H9 (cell line): ENCODE measurements around the gene PSPC1. TPM values are rescaled to one million over a fixed set of nuclear protein-coding genes. Genes with fewer than 3 reads are reported as not detected.

Experiments
- DNase-seq: peaks from one replicate; pipeline ENCODE4 v3.0.0-alpha.2; 2017
- H2AFZ ChIP-seq: one replicate; pipeline ENCODE4 v1.6.1; 2013; ENCODE audit warnings: mild to moderate bottlenecking, low read length, control low read depth, moderate library complexity
- H2AK5ac ChIP-seq: 2 replicates; pipeline ENCODE4 v1.6.1; 2013; ENCODE audit warnings: low read length, control low read depth, mixed read lengths; ENCODE audit not compliant: insufficient read length
- H2BK120ac ChIP-seq: one replicate; pipeline ENCODE4 v1.6.1; 2013; ENCODE audit warnings: low read depth, mild to moderate bottlenecking, low read length, control low read depth, inconsistent platforms; ENCODE audit not compliant: poor library complexity, severe bottlenecking
- H2BK12ac ChIP-seq: 2 replicates; pipeline ENCODE4 v1.6.1; 2013; ENCODE audit warnings: low read length, control low read depth, mixed read lengths, low read depth; ENCODE audit not compliant: insufficient read length
- H2BK15ac ChIP-seq: 2 replicates; pipeline ENCODE4 v1.6.1; 2013; ENCODE audit warnings: low read depth, low read length, control low read depth
- H2BK20ac ChIP-seq: one replicate; pipeline ENCODE4 v1.6.1; 2013; ENCODE audit warnings: low read depth, mild to moderate bottlenecking, low read length, control low read depth, inconsistent platforms; ENCODE audit not compliant: poor library complexity, severe bottlenecking
- H2BK5ac ChIP-seq: 2 replicates; pipeline ENCODE4 v1.6.1; 2013; ENCODE audit warnings: low read length, control low read depth, mixed read lengths; ENCODE audit not compliant: insufficient read length
- H3K14ac ChIP-seq: 2 replicates; pipeline ENCODE4 v1.6.1; 2013; ENCODE audit warnings: low read length, control low read depth; ENCODE audit not compliant: insufficient read depth
- H3K18ac ChIP-seq: 2 replicates; pipeline ENCODE4 v1.6.1; 2013; ENCODE audit warnings: low read depth, mild to moderate bottlenecking, mixed read lengths, low read length, control low read depth; ENCODE audit not compliant: insufficient read length
- H3K23ac ChIP-seq: 2 replicates; pipeline ENCODE4 v1.6.1; 2013; ENCODE audit warnings: low read length, control low read depth, mixed read lengths, low read depth; ENCODE audit not compliant: insufficient read length
- H3K23me2 ChIP-seq: 2 replicates; pipeline ENCODE4 v1.6.1; 2013; ENCODE audit warnings: low read depth, mild to moderate bottlenecking, mixed read lengths, low read length, control low read depth; ENCODE audit not compliant: insufficient read length, poor library complexity, severe bottlenecking
- H3K27ac ChIP-seq: 2 replicates; pipeline ENCODE4 v1.5.1; 2013; ENCODE audit warnings: low read length, control low read depth, mixed read lengths, low read depth; ENCODE audit not compliant: insufficient read length
- H3K27me3 ChIP-seq: 2 replicates; pipeline ENCODE4 v1.6.1; 2013; ENCODE audit warnings: low read length, control low read depth, inconsistent platforms; ENCODE audit not compliant: insufficient read depth
- H3K4ac ChIP-seq: 2 replicates; pipeline ENCODE4 v1.6.1; 2013; ENCODE audit warnings: low read depth, mild to moderate bottlenecking, control low read depth, inconsistent platforms, low read length, moderate library complexity
- H3K4me1 ChIP-seq: 2 replicates; pipeline ENCODE4 v1.6.1; 2013; ENCODE audit warnings: low read length, control low read depth, inconsistent platforms; ENCODE audit not compliant: insufficient read depth
- H3K4me2 ChIP-seq: 2 replicates; pipeline ENCODE4 v1.6.1; 2013; ENCODE audit warnings: low read length, control low read depth, mixed read lengths; ENCODE audit not compliant: insufficient read length, insufficient read depth
- H3K56ac ChIP-seq: 2 replicates; pipeline ENCODE4 v1.6.1; 2013; ENCODE audit warnings: low read depth, mild to moderate bottlenecking, mixed read lengths, low read length, control low read depth; ENCODE audit not compliant: insufficient read length
- H3K79me1 ChIP-seq: 2 replicates; pipeline ENCODE4 v1.6.1; 2013; ENCODE audit warnings: low read depth, mild to moderate bottlenecking, moderate library complexity, low read length, control low read depth, inconsistent platforms; ENCODE audit not compliant: insufficient read depth, poor library complexity, severe bottlenecking
- H3K79me2 ChIP-seq: 2 replicates; pipeline ENCODE4 v1.6.1; 2013; ENCODE audit warnings: low read length, control low read depth, inconsistent platforms; ENCODE audit not compliant: insufficient read depth
- H3K9ac ChIP-seq: 2 replicates; pipeline ENCODE4 v1.6.1; 2013; ENCODE audit warnings: low read length, control low read depth, mixed read lengths; ENCODE audit not compliant: insufficient read length; ENCODE audit errors: extremely low read depth
- H3K9me3 ChIP-seq: one replicate; pipeline ENCODE4 v1.6.1; 2013; ENCODE audit warnings: low read depth, low read length, inconsistent platforms; ENCODE audit not compliant: control insufficient read depth
- H3T11ph ChIP-seq: one replicate; pipeline ENCODE4 v1.6.1; 2013; ENCODE audit warnings: mild to moderate bottlenecking, low read length, control low read depth, inconsistent platforms
- H4K20me1 ChIP-seq: one replicate; pipeline ENCODE4 v1.6.1; 2013; ENCODE audit not compliant: control insufficient read depth, insufficient read length, insufficient read depth
- H4K5ac ChIP-seq: 2 replicates; pipeline ENCODE4 v1.6.1; 2013; ENCODE audit warnings: low read depth, mild to moderate bottlenecking, mixed read lengths, low read length, control low read depth; ENCODE audit not compliant: insufficient read length
- H4K8ac ChIP-seq: replicated peaks from 2 replicates; pipeline ENCODE4 v1.6.1; 2013; ENCODE audit warnings: low read length, control low read depth, mixed read lengths, low read depth; ENCODE audit not compliant: insufficient read length
- H4K91ac ChIP-seq: 2 replicates; pipeline ENCODE4 v1.6.1; 2013; ENCODE audit warnings: low read depth, mild to moderate bottlenecking, moderate library complexity, mixed read lengths, low read length, control low read depth; ENCODE audit not compliant: insufficient read length
- H3K27ac Mint-ChIP-seq, 3 experiments: 2 replicates in 2 of 3; 3 replicates in 1 of 3; pipeline ENCODE4 v1.8.0; 2020 to 2021; ENCODE audit warnings: mixed read lengths in 3 of 3, mild to moderate bottlenecking in 1 of 3, moderate library complexity in 1 of 3
- H3K27me3 Mint-ChIP-seq: 2 replicates; pipeline ENCODE4 v1.8.0; 2021; ENCODE audit warnings: low read depth, mild to moderate bottlenecking, moderate library complexity, mixed read lengths
- H3K36me3 Mint-ChIP-seq, 3 experiments: 2 replicates in 2 of 3; 3 replicates in 1 of 3; pipeline ENCODE4 v1.8.0; 2020 to 2021; ENCODE audit warnings: low read depth in 3 of 3, mixed read lengths in 3 of 3; ENCODE audit not compliant: insufficient read depth in 1 of 3
- H3K4me1 Mint-ChIP-seq, 2 experiments: 2 replicates each; pipeline ENCODE4 v1.8.0; 2020; ENCODE audit warnings: mixed read lengths in 2 of 2
- H3K4me3 Mint-ChIP-seq, 2 experiments: 2 replicates in 1 of 2; 3 replicates in 1 of 2; pipeline ENCODE4 v1.8.0; 2020 to 2021; ENCODE audit warnings: mild to moderate bottlenecking in 2 of 2, mixed read lengths in 2 of 2, moderate library complexity in 1 of 2
- H3K9me3 Mint-ChIP-seq, 2 experiments: 2 replicates in 1 of 2; 3 replicates in 1 of 2; pipeline ENCODE4 v1.8.0; 2020; ENCODE audit warnings: mild to moderate bottlenecking in 2 of 2, mixed read lengths in 2 of 2, moderate library complexity in 1 of 2
- CTCF ChIP-seq: fragments of 200-600 bp; sonication (generic); conservative IDR thresholded peaks from 3 replicates; pipeline ENCODE4 v1.8.0; 2021; ENCODE audit warnings: antibody characterized with exemption, mild to moderate bottlenecking
- WGBS: extraction: QIAGEN DNeasy Blood & Tissue Kit; methylation state at CpG from one replicate; pipeline ENCODE4 v1.1.7; 2013; ENCODE audit warnings: missing lambda C conversion rate, low lambda C conversion rate, mixed read lengths; ENCODE audit not compliant: insufficient read length; ENCODE audit errors: extremely low coverage; 5-methylcytosine and 5-hydroxymethylcytosine counted together
- total RNA-seq: library from RNA; stranded (reverse); gene quantifications from 2 replicates; pipeline ENCODE4 v1.2.1, GENCODE V29; 2021

The PSPC1 gene
- total RNA-seq, 1 experiment from 2014 or later, result 134 TPM

GRCh38 chr13:19720039-19720438, 62.7 kb downstream of the PSPC1 start:
- no peak overlapping the region for H3K9ac ChIP-seq
- no peak overlapping the region for H3K56ac ChIP-seq
- Mint-ChIP-seq H3K4me1 (no peaks in the 10 kb centered on the region), H3K27ac (no peak overlapping the region; a peak in 1 of 7 replicates), H3K4me3 (no peak overlapping the region), H3K9me3 (no peaks in the 10 kb centered on the region), H3K27me3 (no peaks in the 10 kb centered on the region), H3K36me3 (peaks cover 11 to 35% (median 20%) of the 10 kb centered on the region in 3 experiments)
- peaks cover under 1% of the 10 kb centered on the region for H3K79me1 ChIP-seq
- no peak overlapping the region for H3K27ac ChIP-seq
- H4K20me1 ChIP-seq, result no peaks in the 10 kb centered on the region
- H3K79me2 ChIP-seq, result no peaks in the 10 kb centered on the region
- no peak overlapping the region for H3K4me2 ChIP-seq
- H2BK5ac ChIP-seq, result no peak overlapping the region
- H2AK5ac ChIP-seq, result no peak overlapping the region
- H3K4ac ChIP-seq, result no peak overlapping the region
- WGBS, result no CpG with 5 or more reads among the region's 2 CpGs
- H3K9me3 ChIP-seq, result no peaks in the 10 kb centered on the region
- H3T11ph ChIP-seq, result no peak overlapping the region
- H3K23me2 ChIP-seq, result no peaks in the 10 kb centered on the region
- no peak overlapping the region for H4K5ac ChIP-seq
- H3K4me1 ChIP-seq, result no peaks in the 10 kb centered on the region
- H2BK15ac ChIP-seq, result no peak overlapping the region
- H3K23ac ChIP-seq, result no peak overlapping the region
- H3K27me3 ChIP-seq, result no peaks in the 10 kb centered on the region
- H2BK20ac ChIP-seq, result no peak overlapping the region
- DNase-seq, result no peak
- H3K14ac ChIP-seq, result no peak overlapping the region
- H2BK120ac ChIP-seq, result no peak overlapping the region
- H3K18ac ChIP-seq, result no peak overlapping the region
- no peak overlapping the region for H4K91ac ChIP-seq
- no peak overlapping the region for H2BK12ac ChIP-seq
- no peak overlapping the region for H2AFZ ChIP-seq
- no peak for TF ChIP-seq CTCF
- H4K8ac ChIP-seq, result no peak overlapping the region
